ENCODE data around the gene OR2AG1. TPM values are rescaled to one million over a fixed set of nuclear protein-coding genes. Genes with fewer than 3 reads are reported as not detected.
"Not testable (repeated sequence)": the region's sequence is repeated elsewhere in the genome, so short reads cannot be mapped to it uniquely, and the experiment has no call there.

Gene OR2AG1
- total RNA-seq, 1 donor from 2014 or later, result not detected

DNA sequence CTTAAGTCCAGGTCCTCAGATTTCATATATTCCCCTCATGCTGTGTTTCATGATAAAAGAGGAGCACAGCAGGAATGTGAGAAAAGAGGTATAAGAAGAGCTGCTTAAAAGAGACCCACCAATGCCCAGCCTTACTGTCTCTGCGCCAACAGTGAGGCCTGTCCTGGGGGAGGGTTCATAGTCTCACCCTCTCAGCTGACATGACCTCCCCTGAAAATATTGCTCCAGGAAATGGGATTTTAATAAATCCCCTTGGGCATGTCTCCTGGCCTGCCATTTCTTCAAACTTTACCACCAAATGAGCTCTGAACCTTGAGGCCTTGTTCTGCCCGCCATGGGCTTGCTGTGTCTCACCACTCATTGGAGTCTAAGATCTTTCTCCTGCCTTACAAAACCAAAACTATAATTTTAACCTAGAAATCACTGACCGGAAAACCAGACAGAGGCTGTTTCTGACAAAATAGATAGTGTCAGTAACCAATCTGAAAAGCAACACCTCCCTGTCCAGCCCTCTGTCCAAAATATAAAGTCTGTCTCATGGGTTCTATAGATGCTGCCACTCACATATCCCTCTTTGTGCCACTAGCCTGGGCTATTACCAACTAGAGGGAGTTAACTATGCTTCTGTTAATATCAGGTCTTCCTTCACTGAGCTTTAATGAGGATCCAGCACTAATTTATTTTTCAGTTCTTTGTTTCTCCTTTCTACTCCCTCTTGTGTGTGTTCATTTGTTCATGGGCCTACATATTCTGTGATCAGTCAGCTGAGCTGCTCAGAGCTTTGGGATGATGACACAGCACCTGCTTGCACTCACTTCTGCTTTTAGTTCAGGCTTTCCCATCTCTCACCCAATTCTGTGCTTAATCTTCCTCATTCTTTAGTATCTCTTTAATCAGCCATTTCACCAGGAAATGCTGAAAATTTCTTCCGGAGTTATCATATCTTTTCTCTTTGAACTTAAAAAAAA lies 10.6 kb upstream of the OR2AG1 start, which contains the start of gene OR2AG2:
Gene OR2AG2 (minus strand): TSS at position 51 of the 968 bp plus-strand sequence. CDS start 3,019 bp downstream, outside the sequence.
- intact Hi-C loops (cut with DNase I), result loop anchor here (10.0 kb wide), 1 partner anchor 57 kb away; no protein-coding TSS in a partner anchor
- ATAC-seq (ENCODE audit: poor library complexity) (no peak), DNase-seq (no peak)

- no peak for ATAC-seq (ENCODE audit: poor library complexity)
- intact Hi-C loops (cut with DNase I), result loop anchor here (10.0 kb wide), 1 partner anchor 64 kb away; no protein-coding TSS in a partner anchor
These were observed 4.3 kb upstream of the OR2AG1 start for GRCh38 chr11:6778518-6778917.

DNA sequence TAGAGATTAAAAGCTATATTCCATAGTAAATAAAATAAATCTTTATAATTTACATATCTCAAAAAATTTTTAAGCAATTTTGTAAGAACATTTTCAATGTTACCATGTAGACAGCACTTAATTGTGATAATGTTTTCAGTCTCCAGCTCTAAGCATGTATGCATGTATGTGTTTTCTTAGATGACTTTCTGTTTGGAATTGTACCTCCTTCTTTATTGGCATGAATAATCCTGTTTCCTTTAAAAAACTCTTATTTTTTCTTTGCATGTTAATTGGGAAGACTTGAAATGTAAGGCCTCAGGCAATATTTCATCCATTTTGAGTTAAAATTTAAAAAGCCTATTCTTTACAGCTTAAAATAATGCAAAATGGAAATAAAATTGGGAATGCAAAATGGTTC lies 2.0 kb upstream of the OR2AG1 start:
- ATAC-seq (ENCODE audit: poor library complexity) (no peak), DNase-seq (no peak)
- intact Hi-C loops (cut with DNase I), result no loop called here

More at GRCh38 chr11:6778518-6778917, 4.3 kb upstream of the OR2AG1 start:
- no peak for DNase-seq

DNA sequence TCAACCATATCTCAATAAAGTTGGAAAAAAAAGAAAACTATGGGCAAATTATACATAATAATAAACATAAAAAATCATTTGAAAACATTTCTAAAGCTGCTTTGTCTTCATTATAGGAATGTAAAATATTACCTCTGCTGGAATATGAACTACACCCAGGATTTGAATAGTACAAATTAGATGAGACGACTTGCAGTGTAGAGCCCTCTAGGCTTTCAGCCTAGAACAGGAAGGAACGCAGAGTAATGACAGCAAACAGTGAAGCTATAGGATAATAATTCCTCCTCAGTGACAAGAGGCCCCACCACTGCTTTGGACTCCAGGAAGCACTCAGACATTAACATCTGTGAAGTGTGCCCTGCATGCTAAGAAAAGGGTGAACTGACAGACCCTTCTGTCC lies 7.7 kb downstream of the OR2AG1 start:
- intact Hi-C loops (cut with DNase I), result no loop called here
- DNase-seq (no peak), ATAC-seq (ENCODE audit: poor library complexity) (no peak)

- DNase-seq (no peak), ATAC-seq (ENCODE audit: poor library complexity) (no peak)
- intact Hi-C loops (cut with DNase I), result no loop called here
These were observed 11.8 kb downstream of the OR2AG1 start for GRCh38 chr11:6794639-6795038.

GRCh38 chr11:6799402-6799801 lies 16.6 kb downstream of the OR2AG1 start, which contains the start of gene OR6A2:
Gene OR6A2, minus strand, starts transcription at chr11:6799689. Its CDS starts 3,981 bp downstream, at chr11:6795708.
- ATAC-seq (ENCODE audit: poor library complexity) (no peak), DNase-seq (no peak)
- intact Hi-C loops (cut with DNase I), result no loop called here

- intact Hi-C loops (cut with DNase I), result not testable (repeated sequence)
These were observed 18.3 kb downstream of the OR2AG1 start for GRCh38 chr11:6801075-6801474.

DNA sequence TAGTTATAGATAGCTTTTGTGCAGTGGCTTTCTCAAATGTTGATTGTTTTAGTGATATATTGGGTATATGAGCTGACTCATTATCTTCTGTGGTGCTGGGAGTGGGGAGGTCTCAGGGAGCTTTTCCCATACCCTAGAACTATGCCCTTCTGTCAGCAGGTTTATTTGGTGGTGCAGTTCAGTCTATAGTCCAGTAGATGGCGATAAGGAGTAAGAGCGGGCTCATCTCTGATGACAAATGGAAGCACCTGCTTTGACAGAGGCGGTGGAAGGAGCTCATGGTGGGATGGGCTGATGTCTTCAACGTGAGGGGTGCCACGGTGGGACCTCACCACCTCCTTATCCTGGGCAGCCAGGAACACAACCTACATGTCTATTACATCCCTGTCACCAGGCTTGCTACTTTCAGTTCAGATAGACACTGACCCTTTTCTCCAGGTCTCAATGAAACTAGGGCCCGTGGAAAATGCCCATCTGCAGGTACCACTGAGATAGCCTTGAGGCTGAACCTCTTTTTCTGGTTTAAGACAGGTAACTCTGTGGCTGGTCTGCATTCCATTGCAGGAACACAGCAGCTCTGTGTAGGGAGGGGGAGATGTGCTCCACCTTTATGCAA lies 29.7 kb downstream of the OR2AG1 start:
- peak; percentile 46 for ATAC-seq (ENCODE audit: poor library complexity)
- intact Hi-C loops (cut with DNase I), result no loop called here
- no peak for DNase-seq

More at GRCh38 chr11:6801075-6801474, 18.3 kb downstream of the OR2AG1 start:
- not testable (repeated sequence) for DNase-seq; ATAC-seq (ENCODE audit: poor library complexity)

- DNase-seq (no peak), ATAC-seq (ENCODE audit: poor library complexity) (no peak)
- intact Hi-C loops (cut with DNase I), result no loop called here
These were observed 30.8 kb downstream of the OR2AG1 start for GRCh38 chr11:6813656-6814055.

DNA sequence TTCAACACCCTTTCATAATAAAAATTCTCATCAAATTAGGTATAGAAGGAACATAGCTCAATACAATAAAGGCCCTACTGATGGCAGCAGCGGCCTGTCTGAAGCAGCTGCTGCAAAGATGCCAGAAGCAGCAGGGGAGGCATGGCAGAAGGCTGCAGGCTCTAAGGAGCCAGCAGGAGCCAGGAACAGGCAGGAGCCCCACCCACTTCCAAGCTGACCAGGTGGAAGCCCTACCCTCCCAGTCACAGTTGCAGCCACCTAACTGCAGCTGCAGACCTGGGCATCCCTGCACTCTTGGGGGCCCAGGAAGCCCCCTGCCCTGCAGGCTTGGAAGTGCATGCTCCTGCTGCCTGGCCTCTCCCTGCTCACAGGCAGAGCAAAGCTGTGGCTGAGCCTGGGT lies 34.9 kb downstream of the OR2AG1 start:
- intact Hi-C loops (cut with DNase I), result no loop called here
- DNase-seq (no peak), ATAC-seq (ENCODE audit: poor library complexity) (no peak)

DNA sequence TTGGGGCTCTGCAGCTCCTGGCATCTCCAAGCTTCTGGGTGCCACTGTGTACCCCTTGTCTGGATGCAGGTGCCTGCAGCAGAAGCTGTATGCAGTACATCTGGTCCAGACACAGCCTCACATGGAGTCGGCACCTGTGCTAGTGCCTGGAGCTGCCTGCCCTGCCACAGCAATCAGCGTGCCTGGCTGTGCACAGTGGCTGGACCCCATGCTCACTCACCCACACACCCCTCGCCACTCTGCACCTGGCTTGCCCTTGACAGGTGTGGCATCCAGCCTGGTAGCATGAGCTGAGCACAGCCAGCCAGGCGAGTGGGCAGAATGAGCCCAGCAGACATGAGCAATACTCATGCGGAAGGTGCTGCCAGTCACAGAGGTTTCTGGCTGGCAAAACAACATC lies 36.1 kb downstream of the OR2AG1 start:
- DNase-seq (no peak), ATAC-seq (ENCODE audit: poor library complexity) (no peak)
- intact Hi-C loops (cut with DNase I), result no loop called here

GRCh38 chr11:6824136-6824823 lies 41.5 kb downstream of the OR2AG1 start:
- ATAC-seq (ENCODE audit: poor library complexity) (no peak), DNase-seq (no peak)
- intact Hi-C loops (cut with DNase I), result no loop called here

- no peak for ATAC-seq (ENCODE audit: poor library complexity)
- intact Hi-C loops (cut with DNase I), result no loop called here
- no peak for DNase-seq
These were observed 42.5 kb downstream of the OR2AG1 start for GRCh38 chr11:6825231-6825744.

DNA sequence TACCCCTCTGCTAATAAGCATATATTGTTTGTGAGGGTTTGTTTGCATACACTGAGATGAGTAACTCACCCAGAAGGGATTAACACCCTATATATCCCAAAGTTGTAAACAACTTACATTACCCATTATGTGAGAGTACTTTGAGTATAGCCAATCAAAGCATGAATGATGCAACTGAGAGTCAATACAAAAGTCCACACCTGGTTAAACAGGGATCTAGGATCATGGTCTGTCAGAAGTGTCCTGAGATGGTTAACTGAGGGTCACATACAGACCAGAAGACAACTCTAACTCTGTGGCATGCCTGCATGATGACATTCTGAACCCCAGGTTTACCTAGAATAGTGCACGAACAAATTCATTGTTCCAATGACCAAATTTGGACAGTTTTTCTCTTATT lies 45.3 kb downstream of the OR2AG1 start:
- intact Hi-C loops (cut with DNase I), result no loop called here
- ATAC-seq (ENCODE audit: poor library complexity), result no peak
- DNase-seq, result no peak

DNA sequence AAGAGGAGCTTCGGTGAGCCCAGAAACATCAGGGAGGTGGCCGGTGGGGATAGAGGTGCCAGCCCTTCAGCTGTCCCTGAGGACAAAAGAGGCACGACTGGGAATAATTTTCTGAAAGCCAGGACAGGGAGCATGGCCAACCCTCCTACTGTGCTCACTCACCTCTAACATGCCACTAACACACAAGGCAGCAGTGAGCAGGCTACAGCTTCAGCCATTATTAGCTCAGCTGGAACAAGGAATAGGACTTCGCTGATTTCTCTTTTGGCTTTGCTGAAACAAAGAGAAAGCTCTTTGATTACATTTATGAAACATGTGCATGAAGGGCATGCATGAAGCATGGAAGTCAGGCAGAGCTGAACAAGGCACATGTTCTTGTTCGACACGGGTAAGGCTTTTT lies 50.5 kb downstream of the OR2AG1 start:
- ATAC-seq (ENCODE audit: poor library complexity) (no peak), DNase-seq (no peak)
- intact Hi-C loops (cut with DNase I), result no loop called here

DNA sequence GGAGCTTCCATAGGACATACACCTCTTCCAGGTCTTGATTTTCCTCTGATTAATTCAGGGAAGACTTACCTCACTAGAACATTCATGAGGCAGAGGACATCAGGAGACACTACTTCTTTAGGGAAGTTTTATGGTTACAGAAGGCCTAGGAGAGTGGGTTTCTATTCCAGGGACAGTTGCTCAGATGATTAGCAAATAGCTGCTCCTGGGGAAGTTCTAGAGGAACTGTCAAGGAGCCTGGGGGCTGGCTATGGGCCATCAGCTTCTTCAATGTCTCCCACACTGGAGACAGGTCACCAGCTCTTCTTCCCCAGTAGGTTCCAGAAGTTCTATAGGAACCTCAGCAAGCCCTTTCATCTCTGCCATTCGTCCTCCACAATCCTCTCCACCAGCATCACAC lies 51.2 kb downstream of the OR2AG1 start:
- ATAC-seq (ENCODE audit: poor library complexity), result no peak
- intact Hi-C loops (cut with DNase I), result no loop called here

More for the DNA sequence above, 51.2 kb downstream of the OR2AG1 start:
- DNase-seq, result no peak

Data from Right ventricle myocardium superior (tissue), 1 donor.